AG08396 (cell line): Measurements from ENCODE around the gene PTHLH.
A peak's percentile ranks its signal among the peaks of the same experiment; 100 is the strongest.

ENCODE experiments used
- DNase-seq: peaks from one replicate; pipeline ENCODE4 v3.0.0; 2012; ENCODE audit warnings: low spot score, mixed read lengths

Gene PTHLH

DNA sequence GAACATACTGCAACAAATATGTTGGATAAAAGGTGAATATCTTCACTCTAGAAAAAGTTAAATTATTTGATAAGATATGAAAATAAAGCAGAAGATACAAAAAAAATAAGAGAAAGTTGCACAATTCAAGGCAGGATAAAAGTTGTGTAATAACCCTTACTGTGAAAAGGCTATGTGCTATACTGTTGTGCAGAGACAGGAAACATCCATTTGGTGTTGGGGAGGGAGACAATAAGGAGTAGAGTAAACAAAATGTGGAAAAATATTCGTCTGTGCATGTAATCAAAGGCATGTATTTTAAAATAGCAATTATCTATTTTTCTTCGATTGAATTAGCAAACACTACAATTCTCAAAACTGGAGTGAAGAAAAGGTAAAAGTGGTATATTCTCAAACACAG lies 34.8 kb downstream of the PTHLH start:
- DNase-seq = no peak

DNA sequence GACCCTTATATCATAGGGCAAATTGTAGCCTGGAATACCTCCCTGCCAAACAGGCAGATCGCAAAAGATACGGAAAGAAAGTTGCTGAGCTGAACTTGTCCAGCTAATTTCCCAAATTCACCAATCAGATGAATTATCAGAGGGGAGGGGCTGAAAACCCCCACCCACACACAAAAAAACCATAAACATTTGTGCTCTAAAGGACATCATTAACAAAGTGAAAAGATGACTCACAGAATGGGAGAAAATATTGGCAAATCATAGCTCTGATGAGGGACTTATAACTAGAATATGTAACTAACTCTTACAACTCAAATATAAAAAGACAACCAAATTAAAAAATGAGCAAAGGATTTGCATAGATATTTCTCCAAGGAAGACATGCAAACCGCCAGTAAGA lies 36.3 kb downstream of the PTHLH start:
- DNase-seq = no peak

DNA sequence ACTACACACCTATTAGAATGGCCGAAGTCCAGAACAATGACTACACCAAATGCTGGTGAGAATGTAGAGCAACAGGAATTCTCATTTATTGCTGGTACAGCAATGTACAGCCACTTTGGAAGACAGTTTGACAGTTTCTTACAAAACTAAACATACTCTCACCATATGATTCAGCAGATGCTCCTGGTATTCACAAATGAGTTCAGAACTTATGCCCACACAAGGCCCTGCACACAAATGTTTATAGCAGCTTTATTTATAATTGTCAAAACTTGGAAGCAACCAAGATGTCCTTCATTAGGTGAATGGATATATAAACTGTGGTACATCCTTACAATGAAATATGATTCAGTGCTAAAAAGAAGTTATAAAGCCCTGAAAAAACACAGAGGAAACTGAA lies 38.3 kb downstream of the PTHLH start:
- DNase-seq = no peak

DNA sequence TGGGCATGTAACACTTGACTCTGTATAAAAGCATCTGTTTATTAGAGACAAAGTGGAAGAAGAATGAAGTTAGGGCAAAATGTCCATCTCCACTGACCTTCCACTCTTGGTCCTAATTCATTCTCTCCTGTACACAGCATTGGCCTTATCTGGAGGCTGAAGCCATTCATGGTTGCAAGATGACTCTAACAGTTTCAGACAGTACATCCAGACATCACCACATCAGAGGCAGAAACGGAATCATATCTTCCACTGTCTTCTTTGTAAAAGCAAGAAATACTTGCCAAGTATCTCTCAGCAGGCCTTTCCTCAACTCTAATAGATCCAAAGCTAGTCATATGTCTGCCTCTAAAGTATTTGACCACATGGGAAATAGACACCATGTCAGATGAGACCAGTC lies 41.1 kb downstream of the PTHLH start:
- DNase-seq = no peak

DNA sequence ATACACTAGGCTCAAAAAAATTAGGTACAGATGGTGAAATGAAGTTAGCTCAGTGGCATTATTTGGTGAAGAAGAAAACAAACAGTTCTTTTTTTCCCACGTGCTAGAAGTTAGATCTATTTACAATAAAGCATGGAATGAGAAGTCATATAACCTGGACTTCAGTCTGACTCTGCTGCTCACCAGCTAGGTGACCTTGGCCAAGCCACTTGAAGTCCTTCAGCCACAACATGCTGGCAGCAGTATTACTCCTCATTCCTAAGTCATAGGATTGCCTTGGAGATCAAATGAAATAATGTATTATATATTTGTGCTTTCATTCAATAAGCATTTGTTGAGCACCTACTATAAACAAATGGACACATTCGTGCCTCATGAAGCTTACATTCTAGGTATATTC lies 45.2 kb downstream of the PTHLH start:
- no peak for DNase-seq

DNA sequence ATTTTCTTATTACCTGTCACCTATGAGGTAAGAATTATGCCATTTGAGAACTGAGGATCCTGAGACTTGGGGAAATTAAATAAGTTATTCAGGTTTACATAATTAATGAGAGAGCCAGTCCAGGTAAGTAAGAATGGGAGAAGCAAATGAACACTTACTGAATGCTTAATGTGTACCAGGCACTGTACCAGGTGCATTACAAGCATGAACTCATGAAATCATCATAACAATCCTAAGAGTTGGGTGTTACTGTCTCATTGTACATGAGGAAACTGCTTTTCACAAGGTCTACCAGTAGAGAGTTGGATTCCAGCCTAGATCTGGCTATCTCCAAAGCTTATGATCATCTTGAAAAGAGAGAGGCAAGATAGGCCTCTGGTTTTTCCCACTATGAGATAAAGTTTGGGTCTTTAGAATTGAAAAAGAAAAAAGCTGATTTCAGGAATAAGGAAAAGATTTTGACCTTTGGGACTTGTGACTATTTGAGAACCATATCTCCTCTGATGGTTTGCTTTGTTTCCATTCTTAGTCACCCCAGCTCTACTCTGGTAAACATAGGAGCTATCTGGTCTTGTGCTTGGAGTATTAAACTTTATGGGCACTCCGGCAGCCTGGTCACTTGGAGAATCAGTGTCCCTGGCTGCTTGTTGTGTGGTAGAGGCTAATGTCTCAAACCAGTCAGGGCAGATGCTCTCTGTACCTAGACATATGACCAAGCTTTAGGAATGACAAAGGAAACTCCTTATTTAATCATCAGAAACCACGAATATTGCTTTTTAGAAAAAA lies 48.0 kb downstream of the PTHLH start:
- no peak for DNase-seq

DNA sequence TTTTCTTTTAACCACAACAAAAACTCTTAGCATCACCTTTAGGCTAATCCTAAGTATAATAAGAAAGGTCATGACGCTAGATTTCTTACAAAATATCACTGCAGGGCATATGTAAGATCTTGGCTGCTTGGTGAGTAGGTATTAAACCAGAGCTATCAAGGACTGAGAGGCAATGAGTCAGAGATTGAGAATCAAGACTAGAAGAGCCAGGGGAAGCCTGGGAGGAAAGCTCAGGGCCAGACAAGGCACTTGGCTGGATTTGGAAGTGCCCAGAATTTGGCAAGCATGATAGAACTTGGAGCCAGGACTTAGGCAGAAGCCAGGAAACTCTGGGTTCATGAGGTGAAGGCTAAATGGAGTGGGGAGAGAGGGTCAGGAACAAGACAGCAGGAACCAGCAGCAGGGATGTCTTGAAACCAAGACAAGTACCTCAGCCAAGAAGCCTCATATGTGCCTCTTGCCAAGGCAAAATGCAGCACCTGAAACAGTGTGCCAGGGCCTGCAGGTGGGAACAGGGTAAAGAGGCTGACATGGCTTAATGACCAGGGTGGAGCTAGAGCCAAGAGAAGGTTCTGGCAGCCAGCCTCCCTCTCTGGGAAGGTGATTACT lies 49.9 kb downstream of the PTHLH start:
- peak; percentile 28 for DNase-seq

DNA sequence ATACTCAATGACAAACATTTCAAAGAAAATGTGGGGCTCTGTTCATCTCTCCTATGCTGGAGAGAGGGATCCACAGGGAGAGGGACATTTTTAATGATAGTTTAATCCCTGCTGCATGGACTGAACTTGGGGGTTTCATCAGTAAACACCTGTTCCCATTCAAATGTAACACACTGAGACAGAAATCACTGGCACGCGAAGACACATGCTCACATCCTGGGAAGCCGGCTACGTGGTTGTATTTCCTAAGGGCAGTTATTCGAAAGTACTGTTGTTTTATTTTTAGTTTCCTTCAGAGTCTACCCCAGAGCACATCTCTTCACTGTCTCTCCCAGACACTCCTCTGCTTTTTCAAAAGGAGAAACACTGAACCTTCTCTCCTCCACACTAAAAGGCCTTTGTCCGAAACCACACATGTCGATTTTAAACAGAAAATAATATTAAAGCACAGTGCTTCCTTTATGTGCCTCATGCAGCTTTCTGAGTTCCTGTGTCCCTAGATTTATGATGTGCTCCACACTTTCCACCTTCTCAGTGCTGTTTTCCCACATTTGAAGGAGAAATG lies 52.8 kb downstream of the PTHLH start:
- no peak for DNase-seq

DNA sequence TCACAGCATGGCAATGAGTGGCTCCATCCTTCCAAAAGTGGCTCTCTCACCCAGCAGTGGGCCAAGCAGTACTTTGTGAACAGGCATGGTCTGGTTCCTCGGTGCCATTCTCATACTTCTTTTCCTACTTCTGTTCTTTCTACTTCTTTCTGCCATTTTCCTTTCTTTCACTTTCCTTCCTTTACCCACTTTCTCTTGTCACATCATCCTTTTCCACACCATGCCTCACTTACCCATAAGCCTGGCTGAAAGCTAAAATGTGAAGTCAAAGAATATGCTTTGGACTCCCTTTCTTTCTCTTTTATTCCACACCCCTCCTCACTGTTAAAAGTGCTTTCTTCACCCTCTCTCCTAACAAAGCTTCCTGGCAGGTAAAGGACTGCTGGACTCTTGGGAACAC lies 57.0 kb downstream of the PTHLH start:
- no peak for DNase-seq

DNA sequence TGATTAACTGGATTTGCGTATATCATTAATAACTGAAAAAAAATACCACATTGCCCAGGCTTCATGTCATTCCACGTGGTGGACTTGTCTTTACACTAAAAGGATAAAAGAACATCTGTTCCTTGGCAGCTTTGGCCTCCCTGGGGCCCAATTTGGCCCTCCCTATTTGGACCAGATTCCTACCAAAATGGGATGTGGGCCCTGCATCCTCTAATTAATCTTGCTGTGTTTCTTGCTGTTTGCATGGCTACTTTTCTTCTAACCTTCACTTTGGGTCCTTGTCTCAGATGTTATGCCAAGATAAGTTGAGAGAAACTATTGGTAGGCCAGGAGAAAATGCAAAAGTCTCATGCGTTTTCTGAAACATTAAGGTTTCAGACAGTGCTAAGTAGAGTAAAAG lies 57.5 kb downstream of the PTHLH start:
- no peak for DNase-seq

DNA sequence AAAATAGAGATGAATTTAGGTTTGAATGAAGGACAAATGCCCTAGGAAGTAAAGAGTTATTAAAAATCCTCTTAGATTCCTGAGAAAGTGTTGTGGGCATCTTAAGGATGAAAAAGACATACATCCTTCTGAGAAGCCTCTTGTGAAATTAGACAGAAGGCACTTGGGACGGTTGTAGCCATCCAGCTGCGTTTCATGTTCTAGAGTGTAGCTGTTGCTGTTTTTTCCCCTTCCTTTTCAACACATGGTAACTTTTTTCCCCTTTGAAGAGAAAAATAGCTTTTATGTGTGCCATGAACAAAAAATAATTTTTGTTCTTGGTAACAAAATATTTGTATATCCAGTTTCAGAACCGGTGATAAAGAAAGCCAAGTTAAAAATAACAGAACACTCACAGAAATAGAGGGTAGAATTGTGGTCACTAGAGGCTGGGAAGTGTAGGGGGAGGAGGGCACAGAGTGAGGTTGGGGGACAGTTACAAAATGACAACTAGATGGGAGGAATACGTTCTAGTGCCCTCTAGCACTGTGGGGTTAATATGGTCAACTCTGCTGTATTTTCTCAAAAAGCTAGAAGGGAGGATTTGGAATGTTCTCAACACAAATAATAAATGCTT lies 58.4 kb downstream of the PTHLH start:
- DNase-seq = no peak

DNA sequence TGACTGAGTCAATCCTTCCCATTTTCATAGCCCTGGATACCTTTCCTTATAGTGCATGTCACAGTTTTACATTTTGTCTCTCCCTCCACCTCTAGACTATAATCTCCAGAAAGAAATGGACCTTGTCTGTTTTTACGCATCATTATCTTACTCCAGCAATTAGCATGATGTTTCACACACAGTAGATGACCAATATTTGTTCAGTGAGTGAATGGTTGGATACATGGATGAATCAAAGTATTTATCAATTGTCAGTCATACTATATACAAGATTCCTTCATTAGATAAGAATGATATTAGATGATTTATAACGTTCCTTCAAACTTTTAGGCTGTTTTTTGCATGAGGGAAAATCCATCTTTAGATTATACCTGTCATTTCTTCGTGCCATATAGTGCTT lies 61.1 kb downstream of the PTHLH start:
- no peak for DNase-seq
